HG03558 (cell line): ENCODE results near the gene ZNF407.

Experiments
- ATAC-seq: cut with Tn5 transposase; IDR thresholded peaks from one replicate; pipeline ENCODE4 v1.9.1; 2021; ENCODE audit warnings: moderate number of reproducible peaks; ENCODE audit not compliant: unreplicated experiment; ENCODE audit errors: extremely low read depth

The ZNF407 gene

DNA sequence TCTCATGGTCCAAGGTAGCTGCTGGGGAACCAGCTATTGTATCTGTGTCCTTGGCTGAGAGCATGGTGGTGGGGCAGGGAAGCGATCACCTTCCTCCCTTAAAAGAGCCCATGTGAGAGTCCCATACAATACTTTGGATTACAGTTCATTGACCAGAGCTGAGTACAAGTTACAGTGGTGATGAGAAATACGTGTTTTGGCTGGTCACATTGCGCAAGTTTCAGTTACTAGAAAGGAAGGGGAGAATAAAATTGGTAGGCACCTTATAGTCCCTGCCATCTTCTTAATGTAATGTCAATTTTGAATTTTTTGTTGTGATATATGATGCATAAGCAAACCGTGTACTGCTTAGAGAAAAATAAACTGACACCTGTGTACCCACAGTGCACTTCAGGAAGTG, 67.7 kb downstream of the ZNF407 start:
- no peak for ATAC-seq

DNA sequence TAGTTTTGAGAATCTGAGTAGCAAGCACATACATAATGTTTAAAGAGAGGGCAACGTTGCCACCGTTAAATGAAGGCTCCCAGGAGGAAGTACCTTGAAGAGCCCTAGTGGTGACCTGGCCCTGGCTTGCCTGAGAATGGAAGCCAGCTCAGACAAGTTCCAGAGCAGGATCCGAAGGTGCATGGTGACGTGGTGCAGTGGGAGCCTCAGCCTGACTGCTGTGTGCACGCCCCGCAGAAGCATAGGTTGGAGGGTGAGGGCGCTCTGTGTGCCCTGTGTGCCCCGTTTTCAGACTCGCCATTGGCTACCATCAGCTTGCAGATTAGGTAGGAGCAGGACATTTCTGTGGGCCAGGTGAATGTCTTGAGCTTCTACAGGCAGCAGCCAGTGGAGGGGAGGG, 68.2 kb downstream of the ZNF407 start:
- no peak for ATAC-seq

DNA sequence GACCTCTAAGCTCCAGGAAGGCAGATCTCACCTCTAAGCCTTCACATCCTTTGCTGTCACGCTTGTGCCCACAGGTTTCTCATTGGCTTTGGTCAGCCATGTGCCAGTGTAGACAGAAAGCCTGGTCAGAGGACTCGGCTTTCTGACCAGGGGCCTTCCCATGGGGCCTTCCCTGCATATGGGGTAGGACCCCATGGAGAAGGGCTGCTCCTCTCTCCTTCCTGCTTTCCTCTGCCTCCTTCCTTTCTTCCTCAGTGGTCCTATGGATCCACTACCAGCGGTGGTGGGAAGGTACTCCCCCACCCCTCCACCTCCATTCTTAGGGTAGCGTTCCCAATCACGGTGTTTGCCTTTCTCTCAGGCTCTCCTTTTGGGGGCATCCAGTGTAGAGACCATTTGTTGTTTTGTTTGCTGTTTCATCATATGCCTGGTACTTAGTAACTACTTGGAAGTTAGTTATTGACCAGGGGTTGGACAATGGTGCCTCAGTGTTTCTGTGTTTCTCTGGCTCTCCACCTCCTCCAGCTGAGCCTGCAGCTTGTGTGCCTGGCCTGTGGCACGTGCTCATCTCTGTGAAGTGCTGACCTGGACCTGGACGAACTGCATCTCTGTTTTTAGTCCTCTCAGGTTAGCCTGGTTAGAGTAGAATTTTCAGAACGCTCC, 71.6 kb downstream of the ZNF407 start:
- no peak for ATAC-seq

DNA sequence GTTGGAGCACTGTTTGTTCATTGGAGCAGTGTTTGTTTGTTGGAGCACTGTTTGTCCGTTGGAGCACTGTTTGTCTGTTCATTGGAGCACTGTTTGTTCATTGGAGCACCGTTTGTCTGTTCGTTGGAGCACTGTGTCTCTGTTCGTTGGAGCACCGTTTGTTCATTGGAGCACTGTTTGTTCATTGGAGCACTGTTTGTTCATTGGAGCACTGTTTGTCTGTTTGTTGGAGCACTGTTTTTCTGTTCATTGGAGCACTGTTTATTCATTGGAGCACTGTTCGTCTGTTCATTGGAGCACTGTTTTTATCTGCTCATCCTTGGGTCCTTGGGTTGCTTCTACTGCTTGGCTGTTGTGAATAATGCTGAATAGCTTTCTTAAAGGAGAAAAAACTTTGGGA, 74.7 kb downstream of the ZNF407 start:
- no peak for ATAC-seq

DNA sequence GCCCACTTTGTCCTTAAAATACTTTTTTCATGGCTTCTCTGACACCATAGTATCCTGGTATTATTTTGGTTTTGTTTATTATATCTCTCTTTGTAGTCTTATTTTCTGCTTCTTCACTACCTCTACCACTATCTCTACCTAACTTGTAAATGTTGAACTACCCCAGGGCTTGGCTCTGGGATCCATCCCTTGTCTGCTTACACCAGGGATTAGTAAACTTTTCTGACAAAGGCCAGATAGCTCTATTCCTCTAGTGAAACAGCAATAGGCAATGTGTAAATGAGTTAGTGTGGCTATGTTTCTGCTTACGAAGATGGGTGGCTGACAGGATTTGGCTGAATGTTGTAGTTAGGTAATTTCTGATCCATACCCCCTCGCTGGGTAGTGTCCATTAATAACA, 76.8 kb downstream of the ZNF407 start:
- no peak for ATAC-seq

DNA sequence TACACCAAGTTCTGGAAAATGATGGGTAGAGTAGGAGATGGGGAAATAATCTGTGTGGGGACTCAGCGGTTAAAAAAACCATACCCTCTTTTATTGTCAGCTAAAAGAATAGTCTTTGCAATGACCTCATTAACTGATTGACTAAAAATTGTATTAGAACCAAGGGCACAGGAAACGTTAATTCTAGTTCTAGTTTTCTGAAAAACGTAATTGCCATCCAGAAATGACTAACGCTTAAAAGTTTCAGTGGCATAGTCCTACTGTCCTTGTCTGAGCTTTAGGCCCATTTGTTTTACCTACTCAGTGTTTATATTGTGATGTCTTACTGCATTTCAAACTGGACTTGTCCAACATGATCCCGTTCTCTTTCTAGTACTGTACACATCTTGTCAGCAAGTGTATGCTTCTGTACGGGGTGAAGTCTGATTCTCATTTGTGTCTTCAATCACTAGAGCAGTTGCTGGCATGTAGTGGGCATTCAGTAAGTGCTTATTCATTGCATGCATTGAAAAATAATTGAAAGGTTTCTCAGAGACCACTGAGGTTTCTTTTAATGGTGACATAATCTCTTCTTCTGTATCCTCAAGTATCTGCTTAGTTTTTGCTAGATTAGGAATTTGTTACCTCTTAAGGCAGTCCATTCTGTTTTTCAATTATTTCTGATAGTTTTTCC, 81.5 kb downstream of the ZNF407 start:
- ATAC-seq = no peak

DNA sequence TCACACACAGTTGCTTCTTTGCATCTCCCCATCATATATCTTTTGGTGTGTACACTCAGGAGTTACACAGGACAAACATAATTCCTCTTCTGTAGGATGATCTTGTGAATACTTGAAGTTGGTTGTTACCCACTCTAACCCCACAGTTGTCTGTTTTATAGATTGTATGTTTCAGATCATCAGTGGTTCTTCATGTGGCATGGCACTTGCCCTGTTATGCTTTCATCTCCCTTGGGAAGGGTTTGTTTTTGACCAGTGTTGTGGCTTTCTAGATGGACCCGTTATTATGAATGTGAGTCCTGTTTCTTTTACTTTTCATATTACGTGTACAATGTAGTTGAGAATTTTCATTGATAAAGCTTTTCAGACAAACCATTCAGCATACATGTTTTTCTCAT, 82.0 kb downstream of the ZNF407 start:
- ATAC-seq = no peak

DNA sequence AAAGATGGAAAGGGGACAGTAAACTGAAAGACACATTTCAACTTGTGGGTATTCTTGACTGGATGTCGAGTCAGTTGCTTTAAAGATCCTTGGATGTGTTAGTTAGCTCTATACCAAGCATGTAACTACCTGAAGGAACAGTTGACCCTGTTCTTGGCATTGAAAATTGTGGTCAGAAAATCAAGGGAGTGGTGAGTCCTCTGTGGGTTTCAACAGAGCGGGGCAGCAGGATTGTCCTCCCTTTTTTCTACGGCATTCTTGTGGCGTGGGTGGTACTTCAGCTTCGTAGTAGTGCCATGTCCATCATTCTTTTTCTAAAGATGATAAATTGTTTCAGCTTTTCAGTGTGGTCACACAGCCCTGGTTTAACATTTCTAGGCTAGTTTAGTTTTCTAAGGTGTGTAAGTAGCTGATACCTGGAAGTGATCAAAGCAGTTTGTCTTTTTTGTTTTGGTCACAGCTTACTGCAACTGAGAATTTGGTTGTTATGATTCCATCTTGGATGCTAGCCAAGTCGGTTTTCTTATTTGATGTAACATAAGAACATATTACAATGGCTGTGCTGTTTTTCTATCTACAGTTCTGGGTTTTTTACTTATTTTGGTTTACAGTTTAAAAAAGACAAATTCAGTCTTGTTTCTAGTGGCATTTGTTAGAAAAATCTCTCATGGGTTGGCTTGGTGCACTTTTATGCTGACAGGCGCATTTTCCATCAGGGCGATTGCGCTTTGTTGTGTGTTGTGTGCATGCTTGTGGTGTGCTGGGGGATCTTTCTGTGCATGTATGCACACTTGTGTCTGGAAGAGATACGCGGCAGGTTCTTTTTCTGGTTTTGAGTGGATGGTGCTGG, 84.7 kb downstream of the ZNF407 start:
- no peak for ATAC-seq

DNA sequence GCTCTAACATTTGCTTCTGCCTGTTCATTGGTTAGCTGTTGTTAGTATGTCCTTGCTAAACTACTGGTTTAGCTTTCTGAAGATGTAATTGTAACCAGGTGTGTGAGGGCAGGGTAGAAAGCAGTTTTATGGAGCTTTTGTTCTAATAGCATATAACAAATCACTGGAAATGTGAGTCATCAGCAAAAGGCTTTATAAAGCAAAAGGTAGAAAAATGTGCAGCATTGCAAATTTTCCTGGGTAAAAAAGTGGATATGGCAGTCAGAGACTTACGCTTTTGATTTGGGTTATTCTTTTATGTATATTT, 85.3 kb downstream of the ZNF407 start:
- ATAC-seq = no peak

DNA sequence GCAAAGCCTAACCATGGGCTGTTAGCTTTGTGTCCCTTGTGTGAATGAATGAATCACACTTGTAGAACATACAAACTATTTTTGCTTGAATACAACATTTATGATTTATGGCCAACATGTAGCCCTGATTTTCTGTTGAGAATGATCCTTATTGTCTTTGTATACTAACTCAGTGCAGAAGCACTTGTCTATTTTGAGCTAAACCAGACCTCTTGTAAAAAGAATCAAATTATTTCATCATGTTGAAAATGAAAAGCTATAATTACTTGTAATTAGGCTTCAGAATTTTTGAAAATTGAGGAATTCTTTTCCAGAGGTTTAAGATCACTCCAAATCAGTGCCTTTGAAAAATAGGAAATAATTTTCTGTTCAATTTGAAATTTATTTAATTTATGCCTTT, 85.9 kb downstream of the ZNF407 start:
- no peak for ATAC-seq

DNA sequence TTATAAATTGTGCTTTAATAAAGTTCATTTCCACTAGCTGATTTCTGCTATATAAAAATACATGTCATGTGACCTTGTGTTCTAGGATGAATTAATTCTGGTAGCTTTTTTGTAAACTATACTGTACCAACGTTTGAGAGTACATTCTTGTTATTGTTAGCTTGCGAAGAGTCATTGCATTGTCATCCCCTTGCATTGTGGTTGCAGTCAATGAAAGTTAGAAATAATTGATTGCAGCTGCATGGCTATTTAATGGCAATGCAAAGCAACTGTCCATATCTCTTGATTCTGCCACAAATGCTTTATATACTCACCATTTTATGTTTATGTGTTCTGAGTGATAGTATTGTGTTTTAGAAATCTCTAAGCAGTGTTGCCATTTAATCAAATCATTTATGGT, 91.6 kb downstream of the ZNF407 start:
- no peak for ATAC-seq

DNA sequence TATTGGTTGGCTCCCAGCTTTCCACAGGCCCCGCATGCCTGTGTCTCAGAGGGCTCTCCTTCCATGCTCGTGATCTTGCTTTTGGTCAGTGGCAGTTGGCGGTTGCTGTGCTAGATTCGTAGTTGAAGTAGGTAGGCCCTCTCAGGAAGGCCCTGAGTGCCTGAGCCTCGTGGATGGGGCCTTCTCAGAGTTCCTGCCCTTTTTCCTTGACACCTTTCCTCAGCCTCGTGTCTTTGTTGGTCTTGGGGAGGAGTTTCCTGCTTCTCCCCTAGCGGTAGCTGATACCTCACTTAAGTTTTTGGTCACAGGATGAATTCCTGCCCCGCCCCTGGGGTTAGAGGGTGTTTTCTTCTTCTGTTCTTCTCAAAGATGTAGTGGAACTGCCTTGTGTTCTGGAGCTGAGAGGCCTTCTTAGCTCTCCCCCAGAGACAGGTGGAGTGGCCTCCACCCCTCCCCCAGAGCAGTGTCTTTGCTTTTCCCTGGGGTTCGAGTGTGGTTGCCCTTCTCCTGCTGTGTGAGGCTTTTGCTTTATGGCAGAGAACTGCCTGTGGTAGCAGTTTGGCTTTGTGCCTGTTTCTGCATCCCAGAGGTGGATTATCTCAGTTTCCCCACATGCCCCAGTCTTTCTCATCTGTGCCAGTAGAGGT, 94.8 kb downstream of the ZNF407 start:
- no peak for ATAC-seq

DNA sequence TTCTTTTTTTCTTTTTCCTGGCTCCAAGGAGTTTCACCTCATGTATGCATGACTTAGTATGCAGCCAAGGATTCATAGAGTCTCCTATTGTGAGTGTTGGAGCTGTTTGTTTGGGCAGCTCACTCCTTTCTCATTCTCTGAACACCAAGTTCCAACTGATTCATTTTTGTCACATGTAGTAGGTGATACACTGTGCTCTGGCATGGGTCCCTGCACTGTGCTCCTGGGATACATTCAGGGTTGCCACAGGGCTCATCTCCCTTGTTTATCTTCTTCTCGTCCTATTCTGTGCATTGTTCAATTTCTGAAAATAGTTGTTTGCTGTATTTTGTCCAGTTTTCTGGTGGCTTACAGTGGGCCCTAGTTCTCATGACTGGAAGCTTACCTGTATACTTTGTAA, 96.8 kb downstream of the ZNF407 start:
- no peak for ATAC-seq

DNA sequence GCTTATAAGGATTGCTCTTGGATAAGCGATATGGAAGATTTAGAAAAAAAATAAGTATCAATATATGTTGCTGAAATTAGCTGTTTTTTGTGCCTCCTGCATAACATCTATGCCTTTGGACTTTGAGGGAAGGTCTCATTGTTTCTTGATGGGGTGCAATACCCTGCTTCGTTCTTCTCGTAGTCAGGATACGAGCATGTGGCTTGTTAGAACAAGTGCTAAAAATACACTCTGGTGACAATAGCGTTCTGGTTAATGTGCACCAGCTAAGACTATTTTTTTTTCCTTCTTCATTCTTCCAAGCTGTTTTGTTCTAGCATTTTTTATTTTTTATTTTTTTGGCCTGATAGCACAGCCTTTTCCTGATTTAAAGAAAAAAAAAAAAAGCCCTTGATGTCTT, 97.5 kb downstream of the ZNF407 start:
- no peak for ATAC-seq

DNA sequence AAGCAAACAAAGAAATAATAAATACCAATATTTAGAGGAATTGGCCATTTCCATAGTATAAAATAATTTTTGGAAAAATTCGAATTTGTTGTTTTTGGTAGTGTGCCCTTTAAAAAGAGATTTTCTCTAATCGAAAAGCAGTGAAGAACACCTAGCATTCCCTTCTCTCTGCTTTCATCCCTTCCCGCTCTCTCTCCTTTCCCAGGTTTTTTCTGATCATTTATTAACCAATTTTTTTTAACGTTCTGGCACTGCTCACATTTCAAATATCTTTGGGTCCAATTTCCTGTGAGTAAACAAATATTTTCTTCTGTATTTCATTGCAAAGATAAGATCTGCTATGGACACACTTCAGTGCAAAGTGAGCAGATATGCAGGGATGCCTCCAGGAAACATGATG, 101.2 kb downstream of the ZNF407 start:
- ATAC-seq = no peak

DNA sequence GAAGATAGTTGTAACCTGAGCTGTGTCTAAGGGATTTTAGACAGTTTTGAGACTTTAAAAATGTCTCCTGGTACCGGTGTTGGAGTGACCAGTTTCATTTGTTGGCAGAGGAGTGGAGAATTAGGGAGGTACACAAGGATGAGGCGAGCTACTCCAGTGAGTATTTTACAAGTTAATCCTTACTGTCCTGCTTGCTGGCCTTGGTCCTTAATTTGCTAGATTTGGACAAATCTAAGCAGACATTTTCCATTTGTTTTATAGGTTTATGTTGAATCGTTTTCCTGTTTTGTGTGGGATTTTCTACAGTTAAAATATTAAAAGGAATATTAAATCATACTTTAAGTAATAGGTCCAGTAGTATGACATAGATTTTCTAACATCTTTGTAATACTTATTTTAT, 101.8 kb downstream of the ZNF407 start:
- no peak for ATAC-seq

DNA sequence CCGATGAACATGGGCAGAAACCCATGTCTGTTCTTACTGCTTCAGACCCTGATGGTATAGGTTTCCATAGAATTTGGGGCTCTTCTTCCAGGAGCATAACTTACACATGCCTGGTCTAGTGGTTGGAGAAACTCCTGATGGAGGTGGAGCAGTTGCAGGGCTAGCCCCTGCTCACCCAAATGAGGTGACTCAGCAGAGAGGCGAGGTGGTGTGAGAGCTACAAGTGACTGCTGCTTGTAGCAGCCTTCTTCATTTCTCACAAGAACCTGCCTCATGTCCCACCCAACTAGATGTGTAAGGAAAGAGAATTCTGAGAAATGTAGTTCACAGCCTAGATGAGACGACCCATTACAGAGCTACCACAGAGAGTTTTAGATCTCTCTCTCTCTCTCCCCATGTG, 105.3 kb downstream of the ZNF407 start:
- no peak for ATAC-seq

DNA sequence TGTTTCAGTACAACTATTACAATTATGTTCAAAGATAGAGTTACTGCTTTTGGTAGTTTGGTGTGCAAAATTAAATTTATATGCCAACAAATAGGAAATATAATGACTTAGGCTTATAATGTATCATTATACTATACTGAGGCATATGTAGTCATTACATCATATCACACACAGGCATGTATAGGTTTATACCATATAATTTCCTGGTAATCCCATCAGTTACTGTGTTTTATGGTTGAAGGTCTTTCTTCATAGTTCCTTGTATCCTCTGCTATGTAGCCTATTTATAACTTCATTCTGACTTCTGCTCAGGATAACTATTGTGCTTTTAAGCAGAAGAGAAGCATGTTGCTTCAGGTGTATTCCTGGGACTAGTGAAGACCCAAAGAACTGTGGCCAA, 110.5 kb downstream of the ZNF407 start:
- no peak for ATAC-seq

DNA sequence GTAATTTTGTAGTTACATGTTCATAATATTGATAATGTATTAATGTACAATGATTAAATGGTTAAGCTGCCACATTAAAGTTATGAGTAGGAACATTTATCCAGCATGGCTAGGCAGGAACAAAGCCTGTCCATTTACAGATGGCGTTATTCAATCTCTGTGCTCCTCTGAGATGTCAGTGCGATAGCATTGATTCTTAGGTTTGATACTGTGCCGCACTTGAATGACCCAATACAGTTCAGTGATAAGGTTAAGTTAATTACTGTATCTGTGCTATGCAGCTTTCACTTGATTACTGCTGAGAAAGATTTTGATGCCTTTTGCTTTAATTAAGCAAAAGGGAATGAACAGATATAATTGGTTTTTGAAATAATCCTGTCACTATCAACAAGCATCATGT, 111.8 kb downstream of the ZNF407 start:
- ATAC-seq = no peak

DNA sequence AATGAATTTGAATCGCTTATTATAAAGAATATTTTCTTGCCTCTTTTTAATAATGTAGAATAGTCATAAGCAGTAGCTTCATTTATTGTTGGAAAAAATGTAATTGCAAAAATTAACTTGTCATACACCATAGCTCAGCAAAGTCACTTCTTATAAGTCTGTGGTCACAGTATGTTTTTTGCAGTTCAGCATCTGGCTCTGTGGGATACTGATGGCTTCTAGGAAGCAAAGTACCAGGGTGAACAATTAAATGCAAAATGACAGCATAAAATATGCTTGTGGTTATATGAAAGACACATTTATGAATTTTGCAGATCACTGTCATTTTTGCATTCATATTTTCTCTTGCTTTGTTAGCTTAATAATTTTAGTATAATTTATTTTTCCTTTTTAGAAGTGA, 116.5 kb downstream of the ZNF407 start:
- no peak for ATAC-seq

DNA sequence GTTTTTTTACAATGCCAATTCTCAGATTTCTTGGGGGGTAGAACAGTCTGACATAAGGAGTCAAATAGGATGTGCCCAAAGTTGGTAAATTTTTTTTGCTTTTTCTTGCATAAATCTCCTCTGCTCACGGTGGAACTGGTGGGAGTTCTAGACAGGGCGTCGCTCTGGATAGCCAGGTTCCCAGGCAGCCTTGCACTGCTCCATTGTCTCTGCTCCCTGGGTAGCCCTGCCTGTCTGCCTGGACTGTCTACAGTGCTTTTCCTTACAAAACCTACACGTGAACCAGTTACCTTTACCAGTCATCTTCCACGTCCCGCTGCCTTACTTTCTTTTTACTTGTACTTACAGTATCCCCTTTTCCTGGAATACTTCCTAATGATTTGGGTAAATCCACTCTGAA, 117.1 kb downstream of the ZNF407 start:
- no peak for ATAC-seq
